Fibroblast of skin of abdomen (primary cell): ENCODE data around the gene LUZP1. TPM values are rescaled to one million over a fixed set of nuclear protein-coding genes. Genes with fewer than 3 reads are reported as not detected.
"Not testable (repeated sequence)": the region's sequence is repeated elsewhere in the genome, so short reads cannot be mapped to it uniquely, and the experiment has no call there.

ENCODE experiments used
- DNase-seq: peaks from one replicate; pipeline ENCODE4 v3.0.0-alpha.2; 2013
- polyA plus RNA-seq, 2 experiments: library from polyadenylated mRNA; unstranded; fragments of 120-200 nt; gene quantifications; one replicate each; pipeline ENCODE4 v1.2.1, GENCODE V29; 2013; ENCODE audit not compliant: insufficient read length in 2 of 2

The LUZP1 gene
- polyA plus RNA-seq (2013, experiment 1 of 2; ENCODE audit: insufficient read length): 26.7 TPM
- polyA plus RNA-seq (2013, experiment 2 of 2; ENCODE audit: insufficient read length): 25.0 TPM

DNA sequence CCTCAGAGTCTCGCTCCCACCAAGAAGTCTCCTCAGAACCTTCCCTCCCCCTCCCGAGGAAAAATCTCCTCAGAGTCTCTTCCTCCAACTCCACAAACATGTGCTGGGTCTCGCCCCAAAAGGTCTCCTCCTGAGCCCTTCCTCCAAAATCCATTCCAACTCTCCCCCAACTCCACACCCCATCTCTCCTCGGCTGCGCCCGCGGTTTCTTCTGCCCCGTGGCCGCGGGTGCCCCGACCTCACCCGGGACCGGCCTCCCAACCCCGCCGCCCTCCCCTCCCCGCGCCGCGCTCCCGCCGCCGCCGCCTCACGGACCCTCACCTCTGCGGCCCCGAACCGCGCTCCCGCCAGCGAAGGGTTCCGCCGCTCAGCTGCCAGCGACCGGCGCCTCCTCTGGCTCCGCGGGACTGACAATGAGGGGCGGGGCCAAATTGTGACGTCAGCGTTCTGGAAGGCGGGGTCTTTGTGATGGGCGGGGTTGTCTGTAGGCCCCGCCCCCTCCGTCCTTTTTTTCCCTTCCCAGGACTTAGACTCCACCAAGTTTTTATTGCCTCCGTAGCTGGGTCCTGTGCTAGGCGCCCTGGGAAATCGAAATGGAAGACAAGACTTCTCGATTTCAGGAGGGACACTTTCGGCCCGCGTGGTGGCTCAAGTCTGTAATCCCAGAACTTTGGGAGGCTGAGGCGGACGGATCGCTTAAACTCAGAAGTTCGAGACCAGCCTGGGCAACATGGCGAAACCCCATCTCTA lies at the start of gene LUZP1:
Gene LUZP1, minus strand, starts transcription at position 412 of the 750 bp plus-strand sequence.
- DNase-seq: peak; percentile 86

DNA sequence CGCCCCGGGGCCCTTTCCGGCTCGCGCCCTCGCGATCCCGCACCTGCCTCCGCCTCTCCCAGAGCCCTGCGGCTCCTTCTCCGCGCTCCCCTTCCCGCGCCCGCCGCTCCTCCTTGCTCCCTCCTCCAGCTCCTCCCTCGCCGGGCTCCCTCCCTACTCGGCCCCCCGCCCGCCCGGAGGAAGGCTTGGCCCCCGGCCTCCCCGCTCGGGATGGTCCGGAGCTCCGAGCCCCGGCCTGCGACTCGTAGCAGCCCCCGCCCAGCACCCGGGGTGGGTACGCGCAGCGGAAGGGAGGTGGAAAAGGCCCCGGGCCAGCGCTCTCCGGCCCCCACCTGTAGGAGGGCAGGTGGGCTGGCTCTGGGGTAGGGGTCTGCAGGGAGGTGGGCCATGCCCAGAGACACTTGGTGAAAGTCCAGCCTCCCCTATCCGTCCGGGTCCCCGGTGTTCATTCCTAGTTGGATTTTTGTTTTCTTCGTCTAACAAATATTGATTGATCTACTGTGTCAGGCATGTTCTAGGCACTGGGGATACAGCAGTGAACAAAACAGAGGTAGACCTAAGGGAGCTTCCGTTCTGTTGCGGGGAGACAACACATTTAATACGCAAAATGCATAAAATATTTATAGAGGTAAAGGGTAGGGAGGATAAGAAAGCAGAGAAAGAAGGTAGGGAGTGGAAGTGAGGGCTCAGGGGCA lies 48.9 kb upstream of the LUZP1 start, which contains the start of gene HTR1D:
Gene HTR1D, minus strand, starts transcription at position 82 of the 695 bp plus-strand sequence. CDS start 23,283 bp downstream, outside the sequence.
- no peak for DNase-seq

DNA sequence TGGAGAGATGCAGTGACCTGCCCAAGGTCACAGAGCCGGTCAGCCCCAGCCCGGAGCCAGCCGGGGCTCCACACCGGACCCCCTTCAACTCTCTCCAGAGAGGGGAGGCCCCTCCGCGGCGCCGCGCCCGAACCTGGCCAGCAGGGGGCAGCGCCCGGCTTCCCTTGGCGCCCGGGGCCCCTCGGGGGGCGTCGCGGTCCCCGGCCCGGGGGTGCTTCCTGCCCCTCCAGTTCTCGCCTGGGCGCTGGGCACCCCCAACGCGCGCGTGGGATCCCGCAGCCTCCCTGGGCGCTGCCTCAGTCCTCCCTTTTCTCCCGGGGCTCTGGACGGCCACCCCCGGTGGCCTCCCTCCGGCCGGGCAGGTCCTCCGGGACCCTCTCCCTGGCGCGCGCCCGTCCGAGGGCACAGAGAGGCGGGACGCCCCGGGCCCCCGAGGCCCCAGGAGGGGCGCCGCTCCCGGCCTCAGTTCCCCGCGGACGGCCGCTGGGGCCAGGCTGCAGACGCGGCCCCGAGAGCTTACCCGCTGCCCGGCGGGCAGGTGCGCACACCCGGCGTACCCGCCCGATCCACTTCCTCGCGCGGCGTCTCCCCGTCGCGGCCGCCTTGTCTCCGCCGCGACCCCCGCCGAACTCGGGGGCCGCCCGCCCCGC lies 48.2 kb upstream of the LUZP1 start:
- DNase-seq: no peak

DNA sequence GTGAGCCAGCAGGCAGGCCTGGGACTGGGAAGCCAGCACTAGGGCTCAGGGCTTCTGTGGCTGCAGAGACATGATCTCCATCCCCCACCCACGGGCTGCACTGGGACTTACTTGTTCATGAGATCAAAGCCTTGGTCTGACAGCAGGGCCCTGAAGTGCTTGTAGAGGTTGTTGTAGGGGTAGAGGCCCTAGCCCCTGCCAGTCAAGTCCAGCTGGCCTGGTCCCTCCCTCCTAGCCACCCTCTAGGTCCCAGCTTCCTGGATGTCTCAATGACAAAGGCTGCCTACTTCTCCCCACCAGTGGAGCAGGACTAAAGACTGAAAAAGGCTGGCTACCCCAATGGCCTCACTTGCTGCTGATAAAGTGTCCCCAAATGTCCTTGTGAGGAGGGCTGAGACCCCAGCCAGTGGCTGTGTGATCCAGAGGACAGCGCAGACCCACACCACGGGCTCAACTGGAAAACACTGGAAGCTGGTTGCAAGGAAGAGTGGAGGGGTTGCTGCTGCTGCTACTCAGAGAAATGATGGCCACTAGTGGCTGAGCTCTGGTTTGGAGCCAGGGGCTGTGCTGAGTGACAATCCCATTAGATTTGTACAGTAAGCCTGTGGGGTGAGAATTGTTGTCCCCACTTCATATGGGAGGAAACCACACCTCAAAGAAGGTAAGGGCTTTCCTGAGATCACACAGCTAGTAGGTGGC lies 47.2 kb upstream of the LUZP1 start:
- DNase-seq: no peak

DNA sequence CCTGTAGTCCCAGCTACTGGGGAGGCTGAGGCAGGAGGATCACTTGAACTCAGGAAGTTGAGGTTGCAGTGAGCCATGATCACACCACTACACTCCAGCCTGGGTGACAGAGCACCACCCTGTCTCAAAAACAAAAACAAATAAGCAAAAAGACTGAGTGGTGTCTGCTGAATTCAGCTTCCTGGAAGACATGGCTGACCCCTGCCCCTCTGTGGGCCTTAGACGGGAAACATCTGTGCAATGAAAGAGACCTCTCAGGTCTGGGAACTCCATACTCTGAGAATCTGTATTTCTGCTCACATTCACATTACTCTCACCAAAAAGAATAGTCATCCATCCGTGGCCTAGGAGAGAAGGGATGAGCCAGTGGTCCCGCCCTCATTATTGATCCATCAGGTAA lies 46.6 kb upstream of the LUZP1 start:
- DNase-seq: no peak

DNA sequence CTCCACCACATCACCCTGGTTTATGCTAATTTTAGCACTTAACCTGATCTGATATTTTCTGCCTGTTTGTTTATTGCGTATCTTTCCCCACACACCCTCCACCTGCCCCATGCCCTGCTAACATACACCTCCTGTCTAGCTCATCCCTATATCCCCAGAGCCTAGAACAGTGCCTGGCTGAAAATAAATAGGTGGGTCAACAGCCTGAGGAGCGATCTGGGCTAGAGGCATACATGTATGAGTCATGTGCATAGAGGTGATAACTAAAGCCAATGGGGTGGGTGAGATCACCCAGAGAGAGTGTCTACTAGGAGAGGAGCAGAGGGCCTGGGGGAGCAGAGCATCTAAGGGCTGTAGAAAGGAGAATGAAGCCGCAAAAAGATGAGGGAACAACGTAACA lies 46.0 kb upstream of the LUZP1 start:
- no peak for DNase-seq

DNA sequence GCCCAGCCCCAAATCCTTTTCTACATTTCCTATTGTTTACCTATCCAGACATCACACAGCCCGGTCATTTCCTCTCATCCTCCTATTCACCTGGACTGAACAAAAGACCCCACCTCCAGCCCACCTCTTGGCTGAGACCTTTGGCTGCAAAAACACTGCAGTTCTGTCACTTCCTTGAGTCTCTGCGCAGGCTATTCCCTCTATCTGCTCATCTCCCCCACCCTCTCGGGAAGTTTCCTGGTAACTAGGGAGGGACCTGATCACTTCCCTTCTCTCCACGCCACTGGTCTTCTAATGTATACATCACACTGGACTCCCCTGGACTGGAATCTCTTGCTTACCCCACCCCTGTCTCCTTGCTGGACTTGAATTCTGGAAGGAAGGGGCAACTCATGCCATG lies 43.3 kb upstream of the LUZP1 start:
- DNase-seq: no peak

DNA sequence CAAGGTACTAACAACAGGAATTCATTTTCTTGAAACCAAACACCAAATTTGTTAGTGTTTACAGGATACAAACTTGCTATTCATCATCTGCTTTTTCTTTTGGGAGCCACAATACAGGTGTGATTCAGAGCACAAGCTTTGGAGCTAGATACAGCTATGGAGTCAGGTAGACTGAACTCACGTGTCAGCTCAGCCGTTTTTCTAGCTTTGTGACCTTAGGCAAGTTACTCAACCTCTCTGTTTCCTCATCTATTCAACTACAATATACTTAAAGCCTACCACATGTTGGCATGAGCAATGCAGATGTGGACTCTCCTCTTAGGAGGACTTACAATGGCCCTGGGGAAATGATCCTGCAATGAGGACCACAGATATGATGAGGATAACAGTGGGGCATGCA lies 42.3 kb upstream of the LUZP1 start:
- DNase-seq: no peak

DNA sequence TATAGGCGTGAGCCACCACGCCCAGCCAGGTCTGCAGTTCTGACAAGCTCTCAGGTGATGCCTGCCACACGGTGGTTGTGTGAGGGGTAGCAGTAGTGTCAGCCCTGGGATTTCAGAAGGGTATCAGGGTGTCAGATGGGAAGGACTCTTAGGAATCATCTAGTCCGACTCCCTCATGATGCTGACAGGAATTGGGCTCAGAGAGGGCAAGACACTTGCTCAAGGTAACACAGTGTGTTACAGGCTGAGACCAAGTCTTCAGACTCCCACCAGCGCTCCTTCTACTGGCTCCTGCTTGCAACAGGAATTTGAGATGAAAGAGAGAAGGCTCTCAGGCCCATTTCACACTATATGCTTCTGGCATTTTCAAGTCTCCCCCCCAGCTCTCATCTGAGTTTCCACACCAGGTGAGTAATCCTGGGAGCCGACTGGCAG lies 41.7 kb upstream of the LUZP1 start:
- no peak for DNase-seq

DNA sequence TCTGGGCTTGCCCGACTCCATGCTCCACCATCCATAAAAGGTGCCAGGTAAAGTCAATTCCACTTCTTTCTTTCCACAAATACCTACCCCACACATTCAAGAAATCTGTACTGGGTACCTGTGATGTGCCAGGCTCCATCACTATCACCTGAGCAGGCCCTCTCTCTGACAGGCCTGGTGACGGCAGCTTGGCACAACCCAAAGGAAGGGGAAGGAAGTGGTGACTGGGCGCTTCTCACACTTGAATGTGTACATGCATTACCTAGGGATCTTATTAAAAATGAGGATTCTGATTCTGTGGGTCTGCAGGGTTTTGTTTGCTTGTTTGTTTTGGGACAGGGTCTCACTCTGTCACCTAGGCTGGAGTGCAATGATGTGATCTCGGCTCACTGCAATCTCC lies 41.1 kb upstream of the LUZP1 start:
- DNase-seq: no peak

DNA sequence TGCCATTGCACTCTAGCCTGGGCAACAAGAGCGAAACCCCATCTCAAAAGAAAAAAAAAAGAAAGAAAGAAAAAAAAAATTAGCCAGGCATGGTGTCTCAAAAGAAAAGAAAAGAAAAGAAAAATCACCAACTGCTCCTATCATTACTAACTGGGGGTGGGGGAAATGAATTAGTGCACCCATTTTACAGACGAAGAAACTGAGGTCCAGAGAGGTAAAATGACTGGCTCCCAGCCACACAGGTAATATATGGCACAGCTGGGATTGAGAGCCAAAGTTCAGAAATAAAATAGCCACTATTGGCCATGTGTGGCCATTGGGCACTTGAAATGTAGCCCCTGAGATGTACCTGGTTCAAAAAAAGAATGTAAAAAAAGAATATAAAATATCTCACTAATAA lies 39.9 kb upstream of the LUZP1 start:
- no peak for DNase-seq

DNA sequence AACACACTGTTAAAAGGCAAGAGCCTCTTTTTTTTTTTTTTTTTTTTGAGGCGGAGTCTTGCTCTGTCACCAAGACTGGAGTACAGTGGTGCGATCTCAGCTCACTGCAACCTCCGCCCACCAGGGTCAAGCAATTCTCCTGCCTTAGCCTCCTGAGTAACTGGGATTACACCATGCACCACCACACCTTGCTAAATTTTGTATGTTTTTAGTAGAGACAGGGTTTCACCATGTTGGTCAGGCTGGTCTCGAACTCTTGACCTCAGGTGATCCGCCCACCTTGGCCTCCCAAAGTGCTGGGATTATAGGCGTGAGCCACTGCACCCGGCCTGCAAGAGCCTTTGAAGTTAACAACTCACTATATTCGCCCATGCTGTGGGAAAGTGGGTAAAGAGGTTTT lies 39.1 kb upstream of the LUZP1 start:
- not testable (repeated sequence) for DNase-seq

DNA sequence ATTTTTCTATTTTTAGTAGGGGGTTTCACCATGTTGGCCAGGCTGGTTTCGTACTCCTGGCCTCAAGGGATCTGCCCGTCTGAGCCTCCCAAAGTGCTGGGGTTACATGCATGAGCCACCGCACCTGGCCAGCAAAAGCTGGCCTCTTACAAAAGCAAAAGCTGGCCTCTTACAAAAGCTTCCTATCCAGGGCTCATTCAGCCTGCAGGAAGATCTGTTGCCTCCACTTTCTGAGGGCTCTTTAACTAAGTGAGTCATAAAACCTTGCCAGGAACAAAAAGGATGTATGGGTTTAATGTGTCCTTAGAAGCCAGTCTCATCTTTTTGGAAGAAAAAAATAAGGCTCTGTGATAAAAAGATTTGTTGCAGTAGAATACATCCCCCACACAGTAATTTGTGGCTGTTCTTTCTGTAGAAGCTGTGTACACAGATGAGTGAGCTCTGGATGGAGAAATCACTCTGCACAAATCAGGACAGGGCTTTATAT lies 33.6 kb upstream of the LUZP1 start:
- DNase-seq: peak; percentile 48

DNA sequence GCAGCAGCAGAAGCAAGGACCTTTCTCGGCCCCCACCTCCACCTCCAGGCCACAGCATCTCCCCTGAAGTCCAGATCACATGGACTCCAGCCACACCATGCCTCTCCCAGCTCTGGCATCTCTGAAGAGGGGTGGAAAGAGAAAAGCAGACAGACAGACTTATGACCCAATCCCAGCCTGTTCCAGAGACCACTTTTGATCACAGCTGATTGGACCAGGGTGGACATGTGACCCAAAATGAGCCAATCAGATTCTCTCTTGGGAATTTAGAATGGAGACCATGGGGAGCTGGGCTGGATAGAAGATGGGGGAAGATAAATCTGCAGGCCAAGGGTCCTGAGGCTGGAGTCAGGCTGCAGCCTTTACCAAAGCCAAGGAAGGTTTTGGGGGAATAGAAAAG lies 32.2 kb upstream of the LUZP1 start:
- no peak for DNase-seq

DNA sequence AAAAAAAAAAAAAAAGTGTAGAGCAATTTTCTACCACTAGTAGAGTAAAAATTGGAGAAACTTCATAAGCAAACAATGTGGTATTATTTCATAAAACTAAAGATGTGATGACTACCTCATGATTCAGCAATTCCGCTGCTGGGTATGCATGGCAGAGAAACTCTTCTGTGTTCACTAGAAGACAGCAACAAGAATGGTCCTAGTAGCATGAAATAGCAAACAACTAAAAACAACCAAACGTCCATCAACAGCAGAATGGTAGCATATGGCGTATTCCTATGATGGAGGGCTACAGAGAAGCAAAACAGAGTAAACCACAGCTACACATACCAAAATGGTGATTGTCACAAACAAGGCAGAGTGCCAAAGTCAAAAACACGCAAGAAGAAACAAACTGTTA lies 29.7 kb upstream of the LUZP1 start:
- peak; percentile 90 for DNase-seq

DNA sequence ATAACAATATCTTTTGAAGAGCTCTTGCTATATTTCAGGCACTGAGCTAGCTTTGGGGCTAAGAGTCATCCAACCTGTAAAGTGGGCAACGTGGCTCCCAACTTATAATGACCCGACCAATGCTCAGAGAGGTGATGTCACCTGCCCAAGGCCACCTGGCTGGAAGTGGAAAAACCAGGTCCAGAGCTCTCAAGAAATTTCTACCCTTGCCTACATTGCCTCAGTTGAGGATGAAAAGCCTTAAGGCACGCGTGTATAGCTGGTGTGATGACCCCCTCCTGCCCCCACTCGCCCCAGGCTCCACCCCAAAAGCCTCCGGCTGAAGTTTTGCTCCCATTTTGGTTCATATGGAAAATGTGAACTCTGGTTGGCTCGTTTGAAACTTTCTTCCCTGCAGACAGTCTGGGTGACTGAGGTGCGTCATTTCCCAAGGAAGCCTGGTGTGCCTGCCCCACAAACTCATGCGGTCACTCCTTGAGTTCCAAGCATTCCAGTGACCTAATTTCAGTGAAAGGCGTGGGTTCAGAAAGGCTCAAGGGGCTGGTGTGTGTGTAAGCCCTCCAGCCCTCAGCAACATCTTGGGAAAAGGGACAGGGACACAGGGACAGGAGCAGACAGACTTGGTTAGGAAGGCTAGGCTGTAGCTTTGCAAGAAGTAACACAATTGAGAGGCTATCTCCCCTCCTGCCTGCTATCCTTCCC lies 28.1 kb upstream of the LUZP1 start:
- peak; percentile 95 for DNase-seq

DNA sequence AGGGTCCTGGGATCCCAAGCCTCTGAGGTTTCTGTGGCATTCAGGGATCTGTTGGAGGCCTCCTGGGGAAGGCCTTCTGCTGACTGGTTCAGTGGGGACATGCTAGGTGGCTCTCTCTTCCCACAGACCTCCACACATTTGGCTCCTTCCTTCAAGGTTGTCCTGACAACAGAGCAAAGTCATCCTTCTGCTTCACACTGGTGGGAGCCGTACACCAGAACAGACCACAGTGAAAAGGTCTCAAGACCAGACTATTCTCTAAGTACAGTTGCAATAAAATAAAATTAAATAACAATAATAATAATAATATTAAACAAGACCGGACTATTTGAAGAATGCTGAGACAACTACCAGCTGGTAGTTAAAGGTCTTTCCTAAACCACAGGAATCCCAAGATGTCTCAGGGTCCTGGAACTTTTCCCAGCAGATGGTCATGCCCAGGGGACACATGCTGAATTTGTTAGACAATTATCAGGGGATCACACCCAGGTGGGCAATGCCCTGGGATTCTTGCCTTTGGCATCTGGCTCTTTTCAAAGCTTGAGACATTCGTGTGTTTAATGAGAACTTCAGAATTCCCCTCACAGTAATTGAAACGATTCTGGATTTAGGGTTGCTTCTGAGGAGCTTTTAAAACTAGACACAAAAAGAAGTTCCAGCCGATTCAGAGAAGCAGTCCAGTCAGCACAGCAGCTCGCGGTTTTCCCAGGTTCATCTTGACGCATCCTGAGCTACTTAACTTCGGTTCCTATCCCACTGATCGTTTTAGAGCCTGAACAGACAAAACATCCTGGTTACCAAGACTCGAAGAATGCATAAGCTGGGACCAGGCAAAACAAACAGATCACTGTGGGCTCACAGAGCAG lies 25.7 kb upstream of the LUZP1 start:
- peak; percentile 90 for DNase-seq

DNA sequence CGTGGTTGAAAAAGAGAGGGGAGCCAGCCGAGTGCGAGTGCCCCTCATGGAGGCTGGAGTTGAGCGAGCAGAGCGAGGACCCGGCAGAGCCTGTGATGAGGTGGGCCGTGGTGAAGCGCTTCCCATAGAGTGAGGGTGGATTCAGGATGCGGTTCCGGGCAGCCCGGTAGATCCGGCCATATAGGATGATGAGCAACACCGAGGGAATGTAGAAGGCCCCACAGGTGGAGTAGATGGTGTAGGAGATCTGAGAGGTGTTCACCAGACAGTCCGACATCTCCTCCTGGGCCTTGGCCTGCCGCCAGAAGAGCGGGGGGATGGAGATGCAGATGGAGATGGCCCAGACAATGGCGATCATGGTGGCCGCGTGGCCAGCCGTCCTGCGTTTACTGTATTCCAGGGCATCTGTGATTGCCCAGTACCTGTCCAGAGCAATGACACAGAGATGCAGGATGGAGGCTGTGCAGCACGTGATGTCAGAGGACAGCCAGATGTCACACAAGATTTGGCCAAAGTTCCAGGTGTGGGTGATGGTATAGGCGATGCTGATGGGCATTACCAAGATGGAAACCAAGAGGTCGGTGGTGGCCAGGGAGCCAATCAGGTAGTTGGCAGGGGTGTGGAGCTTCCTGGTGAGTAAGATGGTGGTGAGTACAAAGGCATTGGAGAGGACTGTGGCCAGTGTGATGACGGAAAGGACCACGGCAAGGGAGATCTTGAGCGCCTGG lies 24.9 kb upstream of the LUZP1 start:
- DNase-seq: no peak

DNA sequence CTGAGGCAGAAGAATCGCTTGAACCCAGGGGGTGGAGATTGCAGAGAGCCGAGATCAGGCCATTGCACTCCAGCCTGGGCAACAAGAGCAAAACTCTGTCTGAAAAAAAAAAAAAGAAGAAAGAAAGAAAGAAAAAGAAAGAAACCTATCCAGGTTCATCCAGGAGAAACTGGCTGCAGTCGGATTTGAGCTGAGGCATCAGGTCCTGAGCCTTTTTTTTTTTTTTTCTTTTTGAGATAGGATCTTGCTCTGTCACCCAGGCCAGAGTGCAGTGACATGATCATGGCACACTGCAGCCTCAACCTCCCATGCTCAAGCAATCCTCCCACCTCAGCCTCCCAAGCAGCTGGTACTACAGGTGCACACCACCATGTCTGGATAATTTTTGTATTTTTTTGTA lies 22.5 kb upstream of the LUZP1 start:
- DNase-seq: no peak

DNA sequence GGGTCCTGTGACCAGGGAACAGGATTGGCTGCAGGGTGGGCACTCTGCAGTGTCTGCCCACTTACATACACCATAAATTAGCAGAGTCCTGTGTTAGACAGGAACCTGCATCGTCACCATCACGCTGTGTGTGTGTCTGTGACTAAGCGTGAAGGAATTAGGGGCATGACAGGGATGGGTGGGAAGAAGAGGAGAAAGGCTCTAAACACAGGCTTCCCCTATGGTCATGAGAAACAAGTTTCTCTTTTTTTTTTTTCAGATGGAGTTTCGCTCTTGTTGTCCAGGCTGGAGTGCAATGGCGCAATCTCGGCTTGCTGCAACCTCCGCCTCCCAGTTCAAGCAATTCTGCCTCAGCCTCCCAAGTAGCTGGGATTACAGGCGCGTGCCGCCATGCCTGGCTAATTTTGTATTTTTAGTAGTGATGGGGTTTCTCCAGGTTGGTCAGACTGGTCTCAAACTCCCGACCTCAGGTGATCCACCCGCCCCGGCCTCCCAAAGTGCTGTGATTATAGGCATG lies 20.3 kb upstream of the LUZP1 start:
- DNase-seq: peak; percentile 93
